ENCODE measurements around the gene ADARB1.

ADARB1 gene

GRCh38 chr21:45150638-45151131, 76.3 kb downstream of the ADARB1 start:
- ATAC-seq (no peak), DNase-seq (no peak)
- Mint-ChIP-seq H3K27ac (no peak overlapping the region), H3K9me3 (peaks cover 3% of the 10 kb centered on the region), H3K27me3 (no peaks in the 10 kb centered on the region), H3K4me1 (peaks cover 41% of the 10 kb centered on the region), H3K36me3 (ENCODE audit: low read depth) (peaks cover 3% of the 10 kb centered on the region), H3K4me3 (no peak overlapping the region)

GRCh38 chr21:45151445-45152160, 77.2 kb downstream of the ADARB1 start:
- Mint-ChIP-seq H3K27me3 (no peaks in the 10 kb centered on the region), H3K27ac (peak overlapping the region; percentile 52), H3K36me3 (ENCODE audit: low read depth) (peaks cover 6% of the 10 kb centered on the region), H3K4me3 (peak overlapping the region; percentile 71), H3K9me3 (peaks cover 7% of the 10 kb centered on the region), H3K4me1 (peaks cover 41% of the 10 kb centered on the region)
- DNase-seq = no peak
- ATAC-seq = no peak

GRCh38 chr21:45152265-45152746, 77.9 kb downstream of the ADARB1 start:
- ATAC-seq (peak; percentile 99), DNase-seq (peak; percentile 74)
- H3K27ac Mint-ChIP-seq = peak overlapping the region; percentile 52
- H3K27me3 Mint-ChIP-seq = no peaks in the 10 kb centered on the region
- H3K4me1 Mint-ChIP-seq = peaks cover 41% of the 10 kb centered on the region
- H3K9me3 Mint-ChIP-seq = peaks cover 7% of the 10 kb centered on the region
- H3K4me3 Mint-ChIP-seq = peak overlapping the region; percentile 71
- H3K36me3 Mint-ChIP-seq (ENCODE audit: low read depth) = peaks cover 7% of the 10 kb centered on the region

GRCh38 chr21:45153358-45154318, 79.3 kb downstream of the ADARB1 start:
- DNase-seq (no peak), ATAC-seq (no peak)
- no peak overlapping the region for H3K27ac Mint-ChIP-seq
- H3K27me3 Mint-ChIP-seq = no peaks in the 10 kb centered on the region
- H3K4me1 Mint-ChIP-seq = peaks cover 41% of the 10 kb centered on the region
- peaks cover 7% of the 10 kb centered on the region for H3K36me3 Mint-ChIP-seq (ENCODE audit: low read depth)
- peaks cover 7% of the 10 kb centered on the region for H3K9me3 Mint-ChIP-seq
- no peak overlapping the region for H3K4me3 Mint-ChIP-seq

GRCh38 chr21:45154511-45155508, 80.4 kb downstream of the ADARB1 start:
- H3K36me3 Mint-ChIP-seq (ENCODE audit: low read depth) = peaks cover 11% of the 10 kb centered on the region
- DNase-seq (no peak), ATAC-seq (peak; percentile 34)
- H3K9me3 Mint-ChIP-seq = peaks cover 7% of the 10 kb centered on the region
- H3K27ac Mint-ChIP-seq = no peak overlapping the region
- peaks cover 41% of the 10 kb centered on the region for H3K4me1 Mint-ChIP-seq
- no peak overlapping the region for H3K4me3 Mint-ChIP-seq
- no peaks in the 10 kb centered on the region for H3K27me3 Mint-ChIP-seq

- no peaks in the 10 kb centered on the region for H3K27me3 Mint-ChIP-seq
- H3K9me3 Mint-ChIP-seq = peaks cover 7% of the 10 kb centered on the region
- H3K4me3 Mint-ChIP-seq = no peak overlapping the region
- H3K36me3 Mint-ChIP-seq (ENCODE audit: low read depth) = peaks cover 11% of the 10 kb centered on the region
- DNase-seq (no peak), ATAC-seq (no peak)
- peaks cover 39% of the 10 kb centered on the region for H3K4me1 Mint-ChIP-seq
- H3K27ac Mint-ChIP-seq = no peak overlapping the region
These were observed 81.5 kb downstream of the ADARB1 start for GRCh38 chr21:45155910-45156309.

GRCh38 chr21:45156459-45156858, 82.1 kb downstream of the ADARB1 start:
- Mint-ChIP-seq H3K27me3 (no peaks in the 10 kb centered on the region), H3K4me3 (no peak overlapping the region), H3K9me3 (peaks cover 7% of the 10 kb centered on the region), H3K36me3 (ENCODE audit: low read depth) (peaks cover 11% of the 10 kb centered on the region), H3K4me1 (peaks cover 35% of the 10 kb centered on the region), H3K27ac (no peak overlapping the region)
- no peak for ATAC-seq
- DNase-seq = no peak

GRCh38 chr21:45157932-45158331, 83.6 kb downstream of the ADARB1 start:
- H3K27me3 Mint-ChIP-seq = no peaks in the 10 kb centered on the region
- H3K36me3 Mint-ChIP-seq (ENCODE audit: low read depth) = peaks cover 14% of the 10 kb centered on the region

GRCh38 chr21:45158491-45159423, 84.4 kb downstream of the ADARB1 start:
- no peaks in the 10 kb centered on the region for H3K27me3 Mint-ChIP-seq
- peaks cover 13% of the 10 kb centered on the region for H3K4me1 Mint-ChIP-seq
- H3K36me3 Mint-ChIP-seq (ENCODE audit: low read depth) = peaks cover 14% of the 10 kb centered on the region
- no peak for ATAC-seq
- no peak overlapping the region for H3K4me3 Mint-ChIP-seq
- peaks cover 7% of the 10 kb centered on the region for H3K9me3 Mint-ChIP-seq
- no peak overlapping the region for H3K27ac Mint-ChIP-seq
- no peak for DNase-seq

More at GRCh38 chr21:45157932-45158331, 83.6 kb downstream of the ADARB1 start:
- no peak for DNase-seq
- ATAC-seq = no peak
- no peak overlapping the region for H3K4me3 Mint-ChIP-seq
- H3K4me1 Mint-ChIP-seq = peaks cover 21% of the 10 kb centered on the region
- no peak overlapping the region for H3K27ac Mint-ChIP-seq
- peaks cover 7% of the 10 kb centered on the region for H3K9me3 Mint-ChIP-seq

GRCh38 chr21:45160198-45160597, 85.8 kb downstream of the ADARB1 start:
- DNase-seq (no peak), ATAC-seq (no peak)
- H3K4me3 Mint-ChIP-seq = no peak overlapping the region
- peaks cover 7% of the 10 kb centered on the region for H3K9me3 Mint-ChIP-seq
- H3K36me3 Mint-ChIP-seq (ENCODE audit: low read depth) = peaks cover 14% of the 10 kb centered on the region
- H3K27ac Mint-ChIP-seq = no peak overlapping the region
- peaks cover 2% of the 10 kb centered on the region for H3K4me1 Mint-ChIP-seq
- no peaks in the 10 kb centered on the region for H3K27me3 Mint-ChIP-seq

GRCh38 chr21:45161038-45161945, 86.9 kb downstream of the ADARB1 start:
- H3K4me3 Mint-ChIP-seq = no peak overlapping the region
- H3K27ac Mint-ChIP-seq = no peak overlapping the region
- H3K4me1 Mint-ChIP-seq = no peaks in the 10 kb centered on the region
- H3K27me3 Mint-ChIP-seq = no peaks in the 10 kb centered on the region
- H3K9me3 Mint-ChIP-seq = no peaks in the 10 kb centered on the region
- H3K36me3 Mint-ChIP-seq (ENCODE audit: low read depth) = peaks cover 10% of the 10 kb centered on the region
- ATAC-seq (no peak), DNase-seq (no peak)

- Mint-ChIP-seq H3K9me3 (no peaks in the 10 kb centered on the region), H3K4me3 (no peak overlapping the region), H3K27ac (no peak overlapping the region), H3K4me1 (no peaks in the 10 kb centered on the region), H3K27me3 (no peaks in the 10 kb centered on the region), H3K36me3 (ENCODE audit: low read depth) (peaks cover 7% of the 10 kb centered on the region)
- ATAC-seq = no peak
- no peak for DNase-seq
These were observed 87.7 kb downstream of the ADARB1 start for GRCh38 chr21:45162115-45162514.

Measured in activated naive CD8-positive, alpha-beta T cell treated with anti-CD3 and anti-CD28 coated beads, Interleukin-2, amount 50 U/mL, for 24 hours (primary cell).